NT2/D1 (cell line): ENCODE data around the gene ODAD3.

Experiments used
- YY1 ChIP-seq: IDR thresholded peaks from 2 replicates; pipeline ENCODE4 v1.6.1; 2011; ENCODE audit not compliant: insufficient read length, insufficient read depth
- ZNF274 ChIP-seq: IDR thresholded peaks from 2 replicates; pipeline ENCODE4 v1.6.1; 2011; ENCODE audit warnings: mild to moderate bottlenecking, low read depth, low read length

- TF ChIP-seq YY1 (no peak), ZNF274 (no peak)
Measured at GRCh38 chr19:11375143-11375948, 59.6 kb downstream of the ODAD3 start.
